Mucosa of gallbladder (tissue), 1 donor: ENCODE results near the gene BTBD9. TPM values are rescaled to one million over a fixed set of nuclear protein-coding genes. Genes with fewer than 3 reads are reported as not detected.
A peak's percentile ranks its signal among the peaks of the same experiment; 100 is the strongest.

Experiments used
- DNase-seq: peaks from one replicate; pipeline ENCODE4 v3.0.0-alpha.2; 2020; ENCODE audit warnings: low spot score
- total RNA-seq: library from RNA; stranded (reverse); gene quantifications from one replicate; pipeline ENCODE4 v1.2.1, GENCODE V29; 2021
- donor health status: DM: no; HTN: no; CAD: no.

The BTBD9 gene
- total RNA-seq, 1 donor from 2014 or later = 32.5 TPM

DNA sequence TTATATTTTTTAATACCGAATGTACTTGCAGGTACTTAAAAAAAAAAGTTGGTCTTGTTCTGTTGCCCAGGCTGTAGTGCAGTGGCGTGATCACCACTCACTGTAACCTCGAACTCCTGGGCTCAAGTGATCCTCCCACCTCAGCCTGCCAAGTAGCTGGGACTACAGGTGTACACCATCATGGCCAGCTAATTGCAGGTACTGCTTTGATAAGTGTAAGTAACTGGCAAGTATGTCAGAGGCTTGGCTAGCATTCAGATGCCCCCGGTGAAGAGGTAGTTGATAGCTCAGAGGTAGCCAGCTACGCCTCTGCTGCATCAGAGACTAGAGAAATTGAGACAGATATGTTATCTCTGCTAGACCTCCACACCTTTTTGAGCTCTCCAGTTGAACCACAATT, 40.5 kb downstream of the BTBD9 start:
- DNase-seq = no peak

DNA sequence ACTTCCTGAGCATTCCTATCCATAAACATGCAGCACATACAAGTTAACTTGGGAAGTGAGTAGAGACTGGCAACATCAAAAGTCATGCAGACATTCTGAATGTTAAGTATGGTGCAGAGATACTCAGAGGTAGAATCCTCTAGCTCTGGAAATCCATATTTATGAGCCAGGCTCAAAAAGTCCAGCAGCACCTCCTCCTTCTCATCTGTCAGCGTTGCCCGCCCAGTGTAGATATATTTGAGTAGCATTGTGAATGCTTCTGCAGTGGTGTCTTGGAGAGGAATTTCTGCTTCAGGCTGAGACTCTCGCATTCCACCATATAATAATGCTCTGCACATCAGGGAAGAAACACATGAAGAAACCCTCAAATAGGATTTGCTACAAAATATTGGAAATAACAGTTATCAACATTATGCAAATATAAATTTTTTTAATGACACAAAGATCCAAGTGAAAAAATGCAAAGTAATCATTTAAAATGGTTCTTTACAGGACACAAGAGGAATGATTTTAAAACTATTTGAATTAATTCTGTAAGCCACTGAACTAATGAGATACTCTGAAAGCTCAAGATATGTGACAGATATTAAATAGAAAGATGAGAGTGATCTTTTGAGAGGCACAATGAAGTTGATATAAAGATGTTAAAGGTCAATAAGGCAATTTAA, 45.6 kb downstream of the BTBD9 start:
- DNase-seq = no peak

DNA sequence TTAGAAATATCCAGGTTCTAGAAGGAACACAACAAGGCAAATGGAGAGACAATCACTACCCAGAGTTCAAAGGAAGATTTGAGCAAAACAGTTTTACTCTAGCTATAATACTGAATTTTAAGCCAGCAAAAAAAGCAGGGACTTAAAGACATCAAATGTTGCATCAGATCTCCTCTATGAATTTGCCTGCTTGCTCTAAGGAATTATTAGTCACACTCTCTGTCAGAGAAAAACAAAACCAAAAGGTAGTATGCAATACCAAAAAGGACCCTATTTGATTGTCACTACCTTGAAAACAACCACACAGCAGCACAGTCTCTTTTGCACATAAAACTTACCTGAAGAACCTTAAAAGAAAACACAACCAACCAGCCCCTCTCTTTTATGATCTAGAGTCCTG, 46.3 kb downstream of the BTBD9 start:
- no peak for DNase-seq

DNA sequence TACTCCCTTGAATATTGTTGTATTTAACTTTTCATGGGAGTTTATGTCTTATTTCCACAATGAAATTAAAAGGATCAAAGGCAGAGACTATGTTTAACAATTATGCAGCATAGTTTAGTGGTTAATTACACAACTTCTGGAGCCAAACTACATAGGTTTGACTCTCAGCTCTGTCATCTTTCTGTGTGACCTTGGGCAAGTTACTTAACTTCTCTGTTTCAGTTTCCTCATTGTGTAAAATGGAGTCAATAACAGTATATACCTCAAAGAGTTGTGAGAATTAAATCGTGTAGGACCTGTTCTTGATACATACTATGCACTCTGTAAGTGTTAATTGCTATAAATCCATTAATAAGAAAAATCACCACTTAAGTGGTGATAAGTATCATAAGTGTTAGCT, 48.3 kb downstream of the BTBD9 start:
- DNase-seq = no peak

DNA sequence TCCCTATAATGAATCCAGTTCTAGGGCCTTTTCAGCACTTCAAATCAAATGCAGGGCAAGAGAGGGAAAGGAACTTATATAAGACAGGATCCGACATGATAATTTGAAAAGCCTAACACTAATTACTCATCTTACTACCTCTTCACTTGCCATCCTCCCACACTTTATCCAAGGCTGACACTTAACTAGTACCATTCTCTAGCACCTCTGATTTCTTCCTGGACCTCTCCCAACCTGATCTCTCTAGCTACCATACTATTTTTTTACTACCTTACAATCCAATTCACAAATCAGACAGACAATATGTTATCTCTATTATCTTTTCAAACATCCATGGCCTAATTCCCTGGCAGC, 50.4 kb downstream of the BTBD9 start:
- no peak for DNase-seq

DNA sequence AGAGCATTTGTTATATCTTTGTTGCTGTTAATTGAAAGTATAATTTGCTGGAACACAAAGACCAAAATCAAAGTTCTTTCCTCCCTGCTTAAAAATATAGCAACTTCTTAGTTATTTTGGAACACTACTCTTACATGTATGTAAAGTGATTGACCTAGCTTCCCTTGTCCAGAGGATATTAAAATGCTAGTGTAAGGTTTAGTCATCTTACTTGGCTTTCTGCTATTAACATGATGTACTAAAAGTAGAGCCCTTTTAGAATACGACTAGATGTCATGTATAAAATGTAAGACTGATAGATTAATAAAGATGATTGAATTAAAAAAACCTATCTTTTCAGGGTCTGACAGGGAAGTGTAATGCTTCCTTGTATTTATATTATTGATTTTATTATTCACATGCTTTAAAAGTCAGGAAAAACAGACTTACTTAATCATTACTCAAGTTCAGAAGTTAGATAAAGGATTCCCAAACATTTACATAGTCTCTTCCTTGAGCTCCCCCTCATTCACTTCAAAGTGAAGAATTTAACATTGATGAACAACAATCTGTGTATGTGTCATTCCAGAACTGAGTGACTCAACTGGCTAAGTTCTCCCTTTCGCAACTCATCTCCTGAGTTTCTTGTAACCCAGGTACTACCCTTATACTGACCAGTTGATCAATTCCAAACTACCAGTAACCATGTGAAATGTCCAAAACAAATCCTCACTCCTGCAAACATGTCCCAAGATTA, 50.9 kb downstream of the BTBD9 start:
- DNase-seq = no peak

DNA sequence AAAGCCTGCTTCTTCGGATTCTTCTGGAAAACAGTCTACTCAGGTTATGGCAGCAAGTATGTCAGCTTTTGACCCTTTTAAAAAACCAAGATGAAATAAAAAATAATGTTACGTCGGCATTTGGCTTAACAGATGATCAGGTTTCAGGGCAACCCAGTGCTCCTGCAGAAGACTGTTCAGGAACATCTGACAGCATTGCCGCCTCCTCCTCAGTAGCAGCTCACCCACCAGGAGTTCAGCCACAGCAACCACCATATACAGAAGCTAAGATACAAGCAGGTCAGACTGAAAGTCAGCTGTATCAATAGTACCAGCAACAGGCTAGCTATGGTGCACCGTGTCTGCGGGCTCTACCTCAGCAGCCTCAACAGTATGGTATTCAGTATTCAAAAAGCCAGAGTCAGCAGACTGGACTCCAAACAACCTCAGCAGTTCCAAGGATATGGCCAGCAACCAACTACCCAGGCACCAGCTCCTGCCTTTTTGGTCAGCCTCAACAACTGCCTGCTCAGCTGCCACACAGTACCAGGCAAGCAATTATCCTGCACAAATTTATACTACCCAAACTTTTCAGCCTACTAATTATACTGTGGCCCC, 51.9 kb downstream of the BTBD9 start:
- no peak for DNase-seq

DNA sequence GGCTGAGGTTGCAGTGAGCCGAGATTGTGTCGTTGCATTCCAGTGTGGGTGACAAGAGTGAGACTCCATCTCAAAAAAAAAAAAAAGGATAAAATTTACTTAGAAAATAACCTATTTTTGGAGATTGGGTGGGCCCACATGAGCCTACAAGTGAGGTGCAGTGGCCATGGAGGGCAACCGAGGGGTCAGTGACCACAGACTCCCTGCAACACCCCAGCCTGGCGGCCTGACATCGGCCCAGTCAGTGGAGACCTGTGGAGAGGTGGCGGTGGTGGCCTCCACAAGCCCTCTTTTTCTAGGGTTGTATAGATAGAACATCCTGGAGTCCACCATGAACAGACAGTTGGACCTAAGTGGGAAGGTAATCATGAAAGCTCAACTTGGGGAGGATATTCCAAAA, 52.7 kb downstream of the BTBD9 start:
- DNase-seq = no peak

DNA sequence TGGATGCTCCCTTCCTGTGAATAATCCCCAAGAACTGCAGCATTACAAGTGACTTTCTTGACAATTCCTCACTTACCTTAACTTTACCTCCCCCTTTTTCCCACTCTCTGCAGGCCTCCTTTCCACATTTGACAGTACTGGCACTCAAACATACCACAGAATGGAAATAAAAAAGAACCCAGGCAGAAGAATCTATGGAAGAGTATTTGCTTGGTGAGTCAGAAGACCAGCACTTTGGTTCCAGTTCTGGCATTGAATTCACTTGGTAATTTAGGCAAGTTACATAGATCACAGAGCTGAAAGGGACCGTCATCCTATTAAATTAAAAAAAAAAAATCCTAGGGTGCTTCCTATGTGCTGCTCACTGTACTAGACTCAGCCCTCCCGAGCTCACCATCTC, 55.0 kb downstream of the BTBD9 start:
- no peak for DNase-seq

DNA sequence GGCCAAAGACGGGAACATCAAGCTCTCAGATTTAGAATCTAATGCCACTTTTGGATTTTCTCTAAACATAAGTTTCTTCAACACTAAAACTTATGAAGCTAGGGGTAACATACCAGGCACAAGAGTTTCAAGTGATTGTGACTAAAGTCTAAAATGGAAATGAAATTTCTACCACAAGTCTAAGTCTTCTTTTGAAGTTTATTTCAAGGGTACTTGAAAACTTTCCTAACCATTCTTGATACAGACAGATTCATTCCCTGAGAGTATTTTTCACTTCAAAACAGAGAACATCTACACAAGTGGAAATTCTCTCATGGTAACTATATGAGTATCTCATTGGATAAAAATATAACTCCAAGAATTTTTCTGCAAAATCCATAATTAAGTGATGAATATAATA, 56.2 kb downstream of the BTBD9 start:
- no peak for DNase-seq

DNA sequence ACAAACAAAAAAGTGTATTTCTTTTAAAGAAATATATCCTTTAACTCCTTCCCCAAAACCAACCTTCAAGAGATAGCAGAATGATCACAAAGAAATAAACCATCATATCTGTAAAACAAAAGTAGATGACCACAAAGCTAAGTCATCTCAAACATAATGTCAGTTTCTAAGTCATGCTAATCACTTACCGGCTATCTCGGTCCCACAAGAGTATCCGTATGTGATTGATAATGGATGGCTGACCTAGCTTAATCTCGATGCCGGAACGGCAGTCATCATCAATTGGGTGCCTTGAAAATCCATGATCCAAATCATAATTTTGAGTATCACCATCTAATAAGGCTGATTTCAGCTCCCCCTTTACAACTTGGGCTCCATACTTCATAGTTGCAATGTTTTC, 59.7 kb downstream of the BTBD9 start:
- DNase-seq = no peak

DNA sequence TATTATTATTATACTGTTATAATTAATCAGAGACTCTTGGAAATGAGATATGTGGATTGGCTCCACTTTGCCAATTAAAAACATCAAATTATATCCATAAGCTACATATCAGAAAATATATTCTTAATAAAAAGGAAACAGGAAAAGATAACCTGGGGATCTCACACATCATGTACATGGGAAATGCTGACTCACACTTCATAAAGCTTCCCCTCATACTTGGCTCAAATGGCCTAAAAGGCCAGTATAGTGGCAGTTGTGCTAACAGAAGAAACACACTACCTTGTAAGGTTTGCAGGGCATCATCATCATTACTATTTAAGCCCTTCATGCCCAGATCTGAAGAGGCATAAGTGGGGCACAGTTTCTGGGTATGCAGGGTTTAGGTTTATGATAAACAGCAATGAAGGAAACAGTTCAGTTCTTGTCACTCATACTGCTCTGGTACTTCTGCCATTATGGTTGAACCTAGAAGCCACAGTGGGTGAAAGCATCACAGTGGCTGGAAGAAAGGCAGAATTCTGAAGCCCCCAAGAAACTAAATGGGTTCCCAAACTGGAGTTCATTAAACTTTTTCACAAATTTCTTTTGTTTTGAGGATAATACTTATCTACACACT, 60.6 kb downstream of the BTBD9 start:
- no peak for DNase-seq

DNA sequence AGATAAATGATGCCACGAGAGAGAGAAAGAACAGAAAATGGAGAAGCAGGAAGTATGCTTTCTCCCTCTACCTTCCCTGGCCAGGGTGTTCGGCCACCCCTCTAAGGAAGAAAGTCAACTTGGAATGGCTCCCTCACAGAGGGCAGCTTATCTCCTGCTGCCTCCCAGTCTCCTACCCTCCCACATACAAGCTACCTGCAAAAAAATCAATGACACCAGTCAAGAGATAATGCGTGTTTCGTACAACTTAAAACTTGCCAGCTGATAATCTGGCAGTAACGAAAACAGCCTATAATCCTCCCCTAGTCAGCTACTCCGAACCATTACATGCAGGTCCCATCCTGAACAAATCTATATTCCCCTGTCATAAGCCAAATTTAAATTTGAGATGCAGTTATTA, 61.7 kb downstream of the BTBD9 start:
- no peak for DNase-seq

DNA sequence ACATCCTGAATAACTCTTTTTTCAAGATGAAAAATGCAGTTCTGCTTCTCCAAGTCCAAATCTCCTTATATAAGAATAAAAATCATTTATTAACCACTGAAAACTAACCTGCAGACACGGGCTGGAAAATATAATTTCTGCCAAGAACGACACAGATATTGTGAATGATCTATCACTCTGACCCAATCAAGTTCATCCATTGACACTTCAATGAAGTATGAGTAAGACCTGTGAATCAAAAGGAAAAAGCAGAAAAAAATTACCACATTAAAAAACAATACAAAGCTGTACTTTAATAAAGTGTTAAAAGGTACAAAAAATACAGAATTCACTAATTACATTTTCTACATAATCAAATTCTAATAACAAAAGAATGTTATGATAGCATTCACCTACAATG, 62.2 kb downstream of the BTBD9 start:
- DNase-seq = no peak

DNA sequence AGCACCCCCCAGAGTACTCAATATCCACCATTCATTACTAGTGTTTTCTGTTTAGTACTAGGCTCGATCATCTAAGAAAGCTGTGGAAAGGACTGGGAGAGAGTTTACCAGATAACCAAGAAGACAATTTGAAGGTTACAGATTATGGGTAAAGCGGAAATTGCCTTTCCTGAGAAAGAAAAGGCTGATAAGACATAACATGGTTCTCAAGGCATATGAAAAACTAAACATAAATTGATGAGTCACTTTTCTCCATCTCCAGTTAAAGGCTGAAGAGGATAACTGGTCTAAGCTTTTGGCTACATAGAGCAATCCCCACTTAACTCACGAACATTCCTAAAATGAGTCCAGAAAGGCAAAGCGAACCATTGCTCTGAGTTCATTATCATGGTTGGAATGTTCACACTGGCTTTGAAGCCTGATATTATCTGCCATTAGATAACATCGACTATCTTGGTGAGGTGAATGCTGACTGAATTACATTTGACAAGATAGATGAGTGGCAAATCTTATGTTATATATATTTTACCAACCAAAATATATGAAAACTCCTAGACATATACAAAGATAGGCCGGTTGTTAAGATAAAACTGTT, 65.8 kb downstream of the BTBD9 start:
- no peak for DNase-seq

DNA sequence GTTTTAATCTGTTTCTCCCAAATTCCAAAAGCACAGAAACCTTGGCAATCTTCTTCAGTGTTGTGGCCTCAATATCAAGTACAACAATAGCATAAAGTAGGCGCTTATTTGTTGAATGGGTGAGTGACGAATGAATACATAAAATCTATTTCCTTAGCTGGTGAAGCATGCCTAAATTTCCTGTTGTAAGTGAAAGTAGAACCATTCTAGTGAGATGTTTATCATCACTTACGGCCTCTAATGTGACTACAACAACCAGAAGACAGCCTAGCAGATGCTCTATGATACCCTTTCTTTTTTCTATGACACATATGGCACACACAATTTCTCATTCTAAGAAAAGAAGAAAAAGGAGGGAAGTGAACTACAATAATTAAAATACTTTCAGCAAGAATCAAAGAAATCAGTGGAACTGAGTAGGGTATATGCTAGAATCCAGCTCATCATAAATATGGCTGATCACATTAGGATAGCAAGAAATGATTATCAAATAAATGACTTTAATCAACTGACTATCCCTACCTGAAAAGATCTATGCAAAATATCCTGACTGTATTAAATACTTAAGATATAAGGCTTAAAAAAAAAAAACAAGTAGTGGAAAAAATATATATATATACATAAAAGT, 67.4 kb downstream of the BTBD9 start:
- DNase-seq = no peak

DNA sequence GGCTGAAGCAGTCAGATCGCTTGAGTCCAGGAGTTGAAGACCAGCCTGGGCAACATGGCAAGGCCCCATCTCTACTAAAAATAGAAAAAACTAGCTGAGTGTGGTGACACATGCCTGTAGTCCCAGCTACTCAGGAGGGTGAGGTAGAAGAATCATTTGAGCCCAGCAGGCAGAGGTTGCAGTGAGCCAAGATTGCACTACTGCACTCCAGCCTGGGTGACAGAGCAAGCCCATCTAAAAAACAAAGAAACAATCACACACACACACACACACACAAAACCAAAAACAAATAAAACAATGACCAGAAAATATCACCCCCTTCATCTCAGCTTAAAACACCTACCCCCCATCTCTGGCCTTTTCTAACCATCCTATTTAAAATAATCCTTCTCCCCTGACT, 68.0 kb downstream of the BTBD9 start:
- no peak for DNase-seq

DNA sequence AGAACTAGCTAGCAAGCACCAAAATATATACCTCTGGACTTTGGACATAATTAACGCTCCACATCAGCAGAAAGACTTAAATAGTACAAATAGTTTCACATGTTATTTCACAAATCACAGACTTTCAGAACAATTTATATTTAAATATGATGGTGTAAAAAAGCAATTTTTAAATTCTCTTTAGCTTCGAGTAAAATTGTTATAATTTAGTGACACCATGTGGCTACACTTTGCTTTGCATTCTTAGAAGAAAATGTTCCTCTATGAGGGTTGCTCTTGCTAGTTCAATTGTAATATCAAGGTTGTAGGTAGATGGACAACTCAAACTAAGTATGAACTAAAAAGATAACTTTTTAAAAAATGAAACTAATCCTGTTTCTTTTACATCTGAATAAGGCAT, 69.0 kb downstream of the BTBD9 start:
- DNase-seq = no peak

DNA sequence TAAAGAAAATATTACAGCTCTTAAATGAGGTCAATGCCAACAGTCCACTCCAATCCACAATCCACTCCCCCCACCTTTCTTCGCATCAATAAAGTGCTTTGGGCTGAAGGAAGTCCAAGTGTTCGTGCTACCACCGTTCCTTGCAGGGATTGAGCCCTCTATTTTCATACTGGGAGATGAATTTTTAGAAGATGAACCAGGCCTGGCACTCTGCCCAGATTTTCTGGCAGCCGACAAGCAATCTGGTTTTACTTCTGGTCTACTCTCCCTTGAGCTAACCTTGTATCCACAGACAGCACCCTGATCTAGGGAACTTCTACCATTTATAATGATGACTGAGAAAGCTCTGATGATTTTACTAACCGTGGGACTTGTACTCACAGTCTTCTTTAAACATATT, 72.3 kb downstream of the BTBD9 start:
- DNase-seq = peak; percentile 75

DNA sequence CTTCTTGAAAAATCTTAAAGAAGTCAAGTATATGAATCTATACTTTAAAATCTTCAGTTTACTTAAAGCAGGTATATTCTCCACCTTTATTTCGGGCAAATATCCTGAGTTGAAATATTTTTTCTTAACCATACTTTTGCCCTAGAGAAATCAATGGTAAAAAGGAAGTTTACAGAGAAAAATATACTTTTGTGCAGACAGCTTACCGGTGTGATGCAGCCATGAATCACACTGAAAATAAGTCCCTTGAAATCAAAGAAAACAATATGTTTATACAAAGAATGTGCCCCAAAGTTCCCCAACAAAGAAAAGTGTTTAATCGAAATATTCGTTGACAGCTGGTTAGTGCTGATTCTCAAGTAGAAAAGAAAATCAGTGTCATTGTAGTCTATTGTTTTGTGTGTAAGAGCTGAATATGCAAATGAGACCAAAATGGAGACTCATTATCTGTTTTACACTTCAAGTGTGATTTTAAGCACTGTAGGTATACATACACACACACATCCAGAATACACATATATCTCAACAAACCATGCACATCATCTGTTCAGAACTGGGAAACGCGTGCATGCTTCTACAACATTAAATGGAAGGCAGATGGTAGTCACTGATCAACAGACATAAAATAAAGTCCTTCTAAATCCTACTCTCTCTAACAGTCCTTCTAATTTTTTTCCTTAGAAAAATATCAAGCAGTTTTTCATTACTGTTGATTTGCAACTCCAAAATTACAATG, 73.3 kb downstream of the BTBD9 start:
- no peak for DNase-seq

DNA sequence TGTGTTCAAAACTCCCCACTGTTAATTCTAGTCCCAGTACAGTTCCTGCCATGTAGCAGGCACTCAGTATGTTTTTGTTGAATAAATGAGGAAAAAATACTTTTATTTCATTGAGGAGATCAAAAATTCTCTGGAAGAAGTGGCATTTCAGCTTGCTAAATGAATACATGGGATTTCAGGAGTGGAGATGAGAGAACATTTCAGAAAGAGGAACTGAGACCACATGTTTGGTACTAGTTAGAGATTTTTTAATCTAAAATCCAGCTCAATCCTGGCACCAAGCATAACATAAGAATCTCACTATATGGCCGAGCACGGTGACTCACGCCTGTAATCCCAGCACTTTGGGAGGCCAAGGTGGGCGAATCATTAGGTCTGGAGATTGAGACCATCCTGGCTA, 75.4 kb downstream of the BTBD9 start:
- DNase-seq = no peak
